GM21786 (cell line): Measurements from ENCODE around the gene ICA1L.
"Not testable (repeated sequence)": the region's sequence is repeated elsewhere in the genome, so short reads cannot be mapped to it uniquely, and the experiment has no call there.

Experiments used
- ATAC-seq: cut with Tn5 transposase; IDR thresholded peaks from one replicate; pipeline ENCODE4 v1.9.1; 2021; ENCODE audit not compliant: unreplicated experiment

The ICA1L gene

DNA sequence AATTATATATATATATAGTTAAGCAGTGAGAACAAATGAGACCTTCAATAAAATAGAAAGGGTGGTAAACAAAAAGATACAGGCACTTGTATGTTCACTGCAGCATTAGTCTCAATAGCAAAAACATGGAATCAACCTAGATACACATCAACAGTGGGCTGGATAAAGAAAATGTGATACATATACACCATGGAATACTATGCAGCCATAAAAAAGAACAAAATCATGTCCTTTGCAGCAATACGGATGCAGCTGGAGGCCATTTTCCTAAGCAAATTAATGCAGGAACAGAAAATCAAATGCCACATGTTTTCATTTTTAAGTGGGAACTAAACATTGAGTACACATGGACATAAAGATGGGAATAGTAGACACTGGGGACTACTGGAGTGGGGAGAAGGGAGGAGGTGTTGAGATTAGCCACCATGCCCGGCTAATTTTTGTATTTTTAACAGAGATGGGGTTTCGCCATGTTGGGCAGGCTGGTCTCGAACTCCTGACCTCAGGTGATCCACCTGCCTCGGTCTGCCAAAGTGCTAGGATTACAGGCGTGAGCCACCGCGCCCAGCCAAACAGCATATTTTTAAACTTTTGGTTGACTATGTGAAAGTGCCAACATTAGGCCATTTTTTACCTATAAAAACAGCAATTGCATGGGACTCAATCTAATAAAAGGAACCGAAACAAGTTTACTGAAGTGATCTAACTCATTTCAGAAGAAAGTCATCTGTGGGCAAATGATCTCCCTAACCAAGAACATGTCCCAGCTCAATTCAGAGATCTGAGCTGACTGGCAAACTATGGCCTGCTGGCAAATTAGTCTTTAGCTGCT is 23.7 kb downstream of the ICA1L start:
- peak; percentile 92 for ATAC-seq

DNA sequence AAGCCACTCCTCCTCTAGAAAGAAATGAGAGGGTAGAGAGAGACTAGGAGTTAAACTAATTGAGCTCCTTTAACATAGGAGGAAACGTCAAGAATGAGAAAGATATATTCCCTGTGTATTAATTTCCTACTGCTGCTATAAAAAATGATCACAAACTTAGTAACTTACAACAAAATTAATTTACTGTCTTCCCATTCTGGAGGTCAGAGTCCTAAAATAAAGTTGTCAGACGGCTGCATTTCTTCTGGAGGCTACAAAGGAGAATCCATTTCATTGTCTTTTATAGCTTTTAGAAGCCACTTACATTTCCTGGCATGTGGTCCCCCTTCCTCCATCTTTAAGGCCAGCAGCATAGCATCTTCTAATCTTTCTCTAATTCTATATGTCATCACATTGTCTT is 26.9 kb downstream of the ICA1L start:
- ATAC-seq = no peak

DNA sequence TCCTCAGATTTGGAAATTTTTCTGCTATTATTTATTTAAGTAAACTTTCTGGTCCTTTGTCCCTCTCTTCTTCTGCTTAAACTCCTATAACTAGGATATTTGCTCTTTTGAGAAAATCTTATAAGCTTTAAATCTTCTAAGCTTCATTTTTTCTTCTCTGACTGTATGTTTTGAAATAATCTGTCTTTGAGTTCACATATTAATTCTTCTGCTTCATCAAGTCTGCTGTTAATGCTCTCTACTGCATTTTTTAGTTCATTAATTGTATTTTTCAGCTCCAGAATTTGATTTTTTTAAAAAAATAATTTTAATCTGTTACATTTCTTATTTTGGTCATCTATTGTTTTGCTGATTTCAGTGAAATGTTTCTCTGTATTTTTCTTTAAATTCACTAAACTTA is 28.9 kb downstream of the ICA1L start:
- ATAC-seq = no peak

DNA sequence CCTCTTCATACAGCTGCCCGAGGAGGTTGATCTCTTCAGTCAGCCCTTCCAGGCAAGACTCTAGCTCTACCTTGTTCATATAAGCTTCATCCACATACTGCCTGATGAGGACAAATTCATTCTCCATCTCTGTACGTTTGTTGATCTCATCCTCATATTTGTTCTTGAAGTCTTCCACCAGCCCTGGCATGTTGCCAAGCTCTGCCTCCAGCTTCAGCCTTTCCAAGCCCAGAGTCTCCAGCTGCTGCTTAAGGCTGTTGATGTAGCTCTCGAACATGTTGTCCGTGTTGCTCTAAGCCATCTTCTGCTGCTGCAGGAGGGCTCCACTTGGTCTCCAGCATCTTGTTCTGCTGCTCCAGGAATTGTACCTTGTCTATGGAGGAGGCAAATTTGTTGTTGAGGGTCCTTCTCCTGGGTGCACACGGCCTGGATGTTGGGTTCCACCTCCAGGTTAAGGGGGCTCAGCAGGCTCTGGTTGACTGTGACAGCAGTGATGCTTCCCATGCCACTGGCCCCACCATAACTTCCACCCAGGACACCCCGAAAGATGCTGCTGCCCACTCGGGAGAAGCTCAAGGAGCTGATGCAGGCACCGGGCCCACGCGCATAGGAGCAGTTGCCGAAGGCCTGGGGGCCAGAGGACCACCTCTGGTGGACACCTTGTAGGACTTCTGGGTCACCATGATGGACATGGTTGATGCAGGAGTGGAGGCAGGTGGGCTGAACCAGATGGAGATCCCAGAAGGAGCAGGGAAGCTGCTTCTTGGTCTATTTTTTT is 30.3 kb downstream of the ICA1L start:
- ATAC-seq = no peak

DNA sequence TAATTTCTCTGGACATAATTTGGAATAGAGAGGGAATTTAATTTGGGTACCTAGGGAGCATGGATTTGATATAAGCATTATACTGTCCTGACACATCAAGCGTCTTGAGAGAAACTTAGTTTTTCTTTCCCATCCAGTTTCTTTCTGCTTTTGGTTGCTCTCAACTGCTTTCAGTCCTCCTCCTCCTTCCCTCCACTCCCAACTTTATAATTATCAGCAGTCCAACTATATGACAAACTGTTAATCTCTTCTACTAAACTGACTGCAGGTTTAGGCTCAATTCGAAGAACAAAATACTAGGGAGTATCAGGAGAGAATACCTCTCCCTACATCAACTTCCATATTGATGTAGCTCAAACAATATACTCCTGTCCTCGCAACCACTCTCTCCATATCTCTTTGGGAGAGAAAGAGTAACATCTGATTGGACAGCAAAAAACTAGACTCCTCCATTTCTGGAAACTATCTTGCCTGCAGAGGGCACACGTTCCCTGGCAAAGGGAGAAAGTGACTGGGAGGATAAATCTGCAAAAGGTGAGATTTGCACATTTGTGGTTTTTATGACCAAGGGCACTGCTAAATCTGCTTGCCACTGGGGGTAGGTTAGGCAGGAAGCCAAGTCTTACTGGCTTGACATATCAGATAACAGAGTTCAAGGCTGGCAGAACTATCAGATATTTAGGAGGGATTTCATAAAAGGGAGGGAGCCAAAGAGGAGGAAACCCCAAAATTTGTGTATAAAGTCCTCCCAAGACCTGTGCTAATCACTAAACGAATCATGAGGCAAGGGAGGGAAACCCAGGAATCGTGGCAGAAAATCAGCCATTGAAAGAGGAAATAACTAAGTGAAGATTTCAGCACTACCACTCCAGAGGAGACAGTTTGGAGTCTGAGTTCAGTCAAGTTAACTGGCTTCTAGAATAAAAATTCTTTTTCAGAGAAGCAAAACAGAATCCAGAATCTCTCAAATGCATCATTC is 40.0 kb downstream of the ICA1L start:
- no peak for ATAC-seq

DNA sequence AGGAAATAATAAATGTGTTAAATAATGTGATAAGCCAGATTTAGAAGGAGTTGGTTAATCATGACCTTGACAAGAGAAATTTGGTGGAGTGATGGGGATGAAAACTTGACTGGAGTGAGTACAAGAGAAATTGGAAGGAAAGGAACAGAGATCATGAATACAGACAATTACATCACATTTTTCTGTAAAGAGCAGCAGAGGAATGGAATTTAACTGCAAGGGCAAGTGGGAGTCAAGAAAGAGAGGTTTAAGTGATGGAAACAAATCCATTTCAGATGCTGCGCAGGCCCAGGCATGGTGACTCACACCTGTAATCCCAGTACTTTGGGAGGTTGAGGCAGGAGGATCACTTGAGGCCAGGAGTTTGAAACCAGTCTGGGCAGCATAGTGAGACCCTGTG is 46.7 kb downstream of the ICA1L start:
- ATAC-seq = no peak

DNA sequence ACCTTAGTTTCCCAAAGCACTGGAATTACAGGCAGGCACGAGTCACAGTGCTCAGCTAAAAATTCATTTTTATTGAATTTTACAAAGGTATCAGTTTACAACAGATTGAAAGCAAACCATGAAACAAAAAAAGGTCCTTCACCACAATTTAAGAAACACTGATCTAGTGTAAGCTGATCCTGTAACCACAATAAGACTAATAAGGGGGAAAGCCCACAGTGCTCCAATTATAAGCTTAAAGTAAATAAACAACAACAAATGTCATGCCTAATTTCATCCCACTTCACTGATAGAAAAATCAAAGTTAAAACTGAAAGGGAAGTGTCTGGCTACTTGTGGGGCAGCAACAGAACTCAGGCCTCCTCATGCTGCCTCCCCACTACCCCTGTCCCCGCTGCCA is 49.2 kb downstream of the ICA1L start:
- no peak for ATAC-seq

DNA sequence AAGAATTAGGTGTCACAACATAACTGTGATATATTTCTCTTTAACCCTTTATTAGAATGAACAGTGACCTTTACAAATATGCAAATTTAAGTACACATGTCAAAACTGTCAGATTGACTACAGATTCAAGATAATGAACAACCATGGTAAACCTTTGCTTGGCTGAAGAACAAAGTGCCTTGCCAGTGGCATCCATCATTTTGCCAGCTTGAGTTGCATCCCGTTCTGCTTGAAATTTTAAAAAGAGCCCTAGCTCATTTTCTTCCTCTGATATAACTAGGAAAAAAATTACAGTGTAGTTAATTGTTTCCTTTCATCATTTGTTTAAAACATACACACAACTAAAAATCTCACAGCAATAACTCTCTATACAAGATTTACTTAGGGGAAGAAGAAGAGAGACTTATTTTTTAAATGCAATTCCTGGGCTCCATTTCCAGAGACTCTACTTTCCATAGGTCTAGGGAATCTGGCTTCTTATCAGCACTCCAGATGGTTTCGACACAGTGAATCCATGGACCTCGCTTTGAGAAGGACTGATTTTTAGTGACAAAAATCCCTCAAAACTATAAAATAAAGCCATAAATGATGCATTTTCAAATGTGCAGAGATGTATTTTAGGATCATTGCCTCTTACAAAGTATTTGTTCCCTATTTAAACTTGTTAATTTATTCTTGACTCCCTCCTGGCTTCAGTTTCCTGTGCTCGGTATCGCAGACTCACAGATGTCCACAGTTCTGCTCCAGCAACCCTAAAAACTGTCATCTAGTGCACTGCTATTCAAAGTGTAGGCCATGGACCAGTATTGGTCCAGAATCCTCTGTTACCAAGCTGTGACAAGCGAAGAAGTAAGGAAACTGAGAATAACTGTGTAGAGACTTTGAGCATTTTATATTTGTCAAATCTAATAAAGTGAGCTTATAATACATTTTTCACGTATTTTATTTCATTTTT is 50.1 kb downstream of the ICA1L start:
- no peak for ATAC-seq

DNA sequence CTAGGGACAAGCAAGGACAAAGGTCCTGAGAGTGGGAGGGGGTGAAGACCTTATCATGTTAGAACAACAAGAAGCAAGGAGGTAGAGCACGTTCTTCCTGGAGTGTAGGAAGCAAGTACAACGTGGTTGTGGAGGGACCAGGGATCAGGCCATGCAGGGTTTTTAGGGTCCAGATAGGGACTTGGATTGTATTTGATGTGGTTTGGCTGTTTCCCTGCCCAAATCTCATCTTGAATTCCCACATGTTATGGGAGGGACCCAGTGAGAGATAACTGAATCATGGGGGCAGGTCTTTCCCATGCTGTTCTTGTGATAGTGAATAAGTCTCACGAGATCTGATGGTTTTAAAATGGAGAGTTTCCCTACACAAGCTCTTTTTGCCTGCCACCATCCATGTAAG is 53.2 kb downstream of the ICA1L start:
- no peak for ATAC-seq

DNA sequence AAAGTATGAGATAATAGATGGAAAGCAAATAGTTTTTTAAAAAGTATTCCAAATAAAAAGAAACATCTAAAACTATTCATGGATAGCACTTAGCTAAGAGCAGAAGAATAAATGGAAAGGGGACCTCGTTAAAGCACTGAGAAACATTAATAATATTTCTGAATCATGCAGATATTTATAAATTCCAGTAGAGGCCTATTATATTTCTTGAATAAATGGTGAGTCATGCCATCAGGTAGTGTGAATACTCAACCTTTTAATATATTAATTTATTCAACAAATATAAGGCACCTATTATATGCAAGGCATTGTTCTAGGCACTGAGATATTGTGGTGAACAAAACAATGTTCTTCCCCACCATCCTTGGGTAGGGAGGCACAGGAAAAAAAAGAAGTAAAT is 53.8 kb downstream of the ICA1L start:
- ATAC-seq = no peak

DNA sequence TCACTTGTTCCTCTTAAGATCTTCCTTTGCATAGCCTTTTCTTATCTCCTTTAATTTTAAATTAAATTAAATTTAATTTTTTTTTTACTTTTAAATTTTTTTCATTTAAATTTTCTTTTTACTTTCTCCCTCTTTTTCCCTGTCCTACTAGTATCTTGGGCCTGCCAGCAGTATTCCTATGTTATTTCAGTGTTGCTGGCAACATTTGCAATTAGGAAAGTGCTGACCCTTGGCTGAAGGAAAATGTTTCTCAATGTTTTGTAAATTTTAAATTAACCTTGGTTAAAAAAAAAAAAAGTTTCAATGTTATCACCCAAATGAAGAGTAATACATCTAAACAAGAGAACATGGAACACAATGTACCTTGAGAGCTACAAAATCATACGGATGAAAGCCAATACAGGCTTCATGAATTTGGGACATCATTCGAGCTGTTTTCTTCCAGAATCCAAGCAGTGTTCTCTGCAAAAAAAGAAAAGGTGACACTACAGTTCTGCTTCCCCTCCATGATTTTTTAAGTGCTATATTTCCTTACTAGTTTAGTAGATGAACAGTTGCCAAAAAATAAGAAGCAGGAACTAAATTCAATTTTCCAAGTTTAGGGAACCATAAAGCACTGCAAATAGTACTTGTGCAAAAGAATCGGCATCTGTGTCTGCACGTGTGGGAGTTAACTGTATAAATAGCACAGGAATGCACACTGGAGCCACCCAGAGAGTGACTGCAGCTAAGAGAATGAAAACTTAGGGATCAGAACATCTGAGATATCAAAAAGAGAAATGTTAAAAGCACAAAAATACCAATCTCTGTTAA is 55.8 kb downstream of the ICA1L start:
- no peak for ATAC-seq

DNA sequence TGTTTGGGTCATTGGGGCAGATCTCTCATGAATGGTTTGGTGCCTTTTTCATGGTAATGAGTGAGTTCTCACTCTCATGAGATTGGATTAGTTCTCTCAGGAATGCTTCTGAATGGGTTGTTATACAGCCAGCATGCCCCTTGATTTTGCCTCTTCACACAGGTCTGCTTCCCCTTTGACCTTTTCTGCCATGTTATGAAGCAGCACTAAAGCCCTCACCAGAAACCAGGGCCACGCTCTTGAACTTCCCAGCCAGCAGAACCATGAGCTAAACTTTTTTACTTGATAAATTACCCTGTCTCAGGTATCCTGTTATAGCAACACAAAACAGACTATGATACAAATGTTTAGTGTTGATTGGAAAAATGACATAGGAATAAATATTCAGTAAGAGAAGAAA is 57.3 kb downstream of the ICA1L start:
- ATAC-seq = no peak

DNA sequence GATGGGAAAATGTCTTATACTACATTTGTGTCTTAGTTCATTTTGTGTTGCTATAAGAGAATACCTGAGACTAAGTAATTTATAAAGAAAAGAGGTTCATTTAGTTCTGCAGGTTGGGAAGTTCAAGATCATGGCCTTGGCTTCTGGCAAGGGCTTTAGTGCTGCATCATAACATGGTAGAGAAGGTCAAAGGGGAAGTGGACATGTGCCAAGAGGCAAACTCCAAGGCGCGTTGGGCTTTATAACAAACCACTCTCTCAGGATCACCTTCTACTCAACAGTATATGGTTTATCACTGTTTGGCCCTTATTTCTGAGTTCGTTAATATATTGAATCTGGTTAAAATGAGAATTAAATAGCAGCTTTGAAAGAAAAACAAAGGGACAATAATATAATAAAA is 58.2 kb downstream of the ICA1L start:
- ATAC-seq = no peak

DNA sequence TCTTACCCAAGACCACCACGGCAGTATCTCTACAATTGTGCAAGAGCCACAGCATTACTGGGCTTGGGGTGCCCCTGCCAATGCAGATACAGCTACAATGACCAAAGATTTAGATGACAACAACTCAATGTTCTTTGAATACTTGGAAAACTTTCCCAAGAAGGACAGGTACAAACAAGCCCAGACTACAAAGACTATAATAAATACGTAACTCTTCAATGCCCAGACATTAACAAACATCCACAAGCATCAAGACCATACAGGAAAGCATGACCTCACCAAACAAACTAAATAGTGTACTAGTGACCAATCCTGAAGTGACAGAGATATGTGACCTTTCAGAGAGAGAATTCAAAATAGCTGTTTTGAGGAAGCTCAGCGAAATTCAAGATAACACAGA is 62.8 kb downstream of the ICA1L start:
- no peak for ATAC-seq

DNA sequence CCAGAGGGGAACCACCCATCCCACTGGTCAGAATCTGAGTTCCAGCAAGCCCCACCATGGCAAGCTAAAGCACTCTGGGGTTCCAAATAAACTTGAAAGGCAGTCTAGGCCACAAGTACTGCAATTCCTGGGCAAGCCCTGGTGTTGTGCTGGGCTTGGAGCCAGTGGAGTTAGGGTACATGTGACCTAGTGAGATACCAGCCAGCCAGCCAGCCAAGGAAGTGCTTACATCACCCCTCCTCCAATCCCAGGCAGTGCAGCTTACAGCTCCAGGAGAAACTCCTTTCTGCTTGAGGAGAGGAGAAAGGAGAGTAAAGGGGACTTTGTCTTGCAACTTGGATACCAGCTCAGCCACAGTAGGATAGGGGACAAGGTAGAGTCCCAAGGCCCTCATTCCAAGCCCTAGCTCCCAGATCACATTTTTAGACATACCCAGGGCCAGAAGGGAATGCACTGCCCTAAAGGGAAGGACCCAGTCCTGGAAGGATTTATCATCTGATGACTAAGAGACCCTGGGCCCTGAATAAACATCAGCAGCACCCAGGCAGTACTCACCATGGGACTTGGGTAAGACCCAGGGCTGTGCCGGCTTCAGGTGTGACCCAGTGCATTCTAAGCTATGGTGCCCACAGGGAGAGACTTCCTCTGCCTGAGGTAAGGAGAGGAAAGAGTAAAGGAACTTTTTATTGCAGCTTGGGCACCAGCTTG is 64.0 kb downstream of the ICA1L start:
- not testable (repeated sequence) for ATAC-seq

DNA sequence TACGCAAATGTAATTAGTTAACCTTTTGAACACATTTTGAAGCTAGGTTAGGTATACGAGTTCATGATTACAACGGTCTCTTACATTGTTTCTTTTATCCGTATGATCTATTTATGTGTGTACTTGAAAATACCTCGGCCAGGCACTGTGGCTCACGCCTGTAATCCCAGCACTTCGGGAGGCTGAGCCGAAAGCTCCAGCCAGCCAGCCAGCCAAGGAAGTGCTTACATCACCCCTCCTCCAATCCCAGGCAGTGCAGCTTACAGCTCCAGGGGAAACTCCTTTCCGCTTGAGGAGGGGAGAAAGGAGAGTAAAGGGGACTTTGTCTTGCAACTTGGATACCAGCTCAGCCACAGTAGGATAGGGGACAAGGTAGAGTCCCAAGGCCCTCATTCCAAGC is 65.7 kb downstream of the ICA1L start:
- not testable (repeated sequence) for ATAC-seq

DNA sequence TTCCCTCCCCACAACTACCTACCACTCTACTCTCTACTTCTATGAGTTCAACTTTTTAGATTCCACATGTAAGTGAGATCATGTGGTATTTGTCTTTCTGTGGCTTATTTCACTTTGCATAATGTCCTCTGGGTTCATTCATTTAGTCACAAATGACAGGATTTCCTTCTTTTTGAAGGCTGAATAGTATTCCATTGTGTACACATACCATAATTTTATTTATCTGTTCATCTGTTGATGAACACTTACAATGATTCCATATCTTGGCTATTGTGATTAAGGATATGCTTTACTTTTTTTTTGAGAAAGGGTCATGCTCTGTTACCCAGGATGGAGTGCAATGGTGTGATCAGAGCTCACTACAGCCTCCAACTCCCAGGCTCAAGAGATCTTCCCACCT is 73.6 kb downstream of the ICA1L start:
- ATAC-seq = no peak

DNA sequence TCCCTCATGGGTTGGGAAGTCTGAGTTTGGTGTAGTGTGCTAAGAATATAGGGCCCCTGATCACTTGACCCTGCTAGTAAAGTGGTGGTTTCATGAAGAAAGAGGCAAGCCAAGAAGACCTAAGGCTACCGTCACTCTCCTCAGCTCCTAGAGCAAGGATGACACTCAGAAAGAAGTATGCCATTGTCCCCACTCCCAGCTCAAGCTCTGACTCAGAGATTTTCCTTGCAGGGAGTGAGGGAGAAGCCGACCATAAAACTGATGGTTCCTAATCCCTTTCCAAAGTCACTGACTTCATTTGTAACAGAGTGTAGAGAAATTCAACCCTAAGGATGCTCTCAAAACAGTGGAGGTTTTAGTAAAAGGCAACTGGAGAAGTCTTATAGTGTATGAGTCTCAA is 80.9 kb downstream of the ICA1L start:
- ATAC-seq = no peak

DNA sequence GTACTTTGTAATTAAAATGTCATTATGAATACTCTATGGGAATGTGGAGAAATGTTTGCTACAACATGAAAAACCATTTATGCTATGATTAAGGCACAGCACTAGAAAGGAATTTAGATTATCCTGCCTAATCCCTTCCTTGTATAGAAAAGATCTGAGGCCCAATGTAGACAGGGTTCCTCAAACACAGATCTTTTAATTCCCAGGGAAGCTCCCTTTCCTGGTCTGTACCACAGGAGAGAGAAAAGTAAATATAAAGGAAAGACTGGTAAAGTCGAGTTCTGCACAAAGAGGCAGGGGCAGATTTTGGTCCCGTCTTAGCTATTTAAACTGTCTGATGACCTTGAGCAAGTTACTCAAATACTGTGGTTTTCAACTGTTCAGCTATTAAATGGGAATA is 84.7 kb downstream of the ICA1L start:
- ATAC-seq = no peak
